GM19395 (cell line): ENCODE data around the gene GRIN2C.
"Not testable (repeated sequence)": the region's sequence is repeated elsewhere in the genome, so short reads cannot be mapped to it uniquely, and the experiment has no call there.

Source experiments
- ATAC-seq: cut with Tn5 transposase; IDR thresholded peaks from one replicate; pipeline ENCODE4 v1.9.1; 2021; ENCODE audit warnings: mild to moderate bottlenecking, moderate library complexity; ENCODE audit not compliant: unreplicated experiment

Gene GRIN2C

DNA sequence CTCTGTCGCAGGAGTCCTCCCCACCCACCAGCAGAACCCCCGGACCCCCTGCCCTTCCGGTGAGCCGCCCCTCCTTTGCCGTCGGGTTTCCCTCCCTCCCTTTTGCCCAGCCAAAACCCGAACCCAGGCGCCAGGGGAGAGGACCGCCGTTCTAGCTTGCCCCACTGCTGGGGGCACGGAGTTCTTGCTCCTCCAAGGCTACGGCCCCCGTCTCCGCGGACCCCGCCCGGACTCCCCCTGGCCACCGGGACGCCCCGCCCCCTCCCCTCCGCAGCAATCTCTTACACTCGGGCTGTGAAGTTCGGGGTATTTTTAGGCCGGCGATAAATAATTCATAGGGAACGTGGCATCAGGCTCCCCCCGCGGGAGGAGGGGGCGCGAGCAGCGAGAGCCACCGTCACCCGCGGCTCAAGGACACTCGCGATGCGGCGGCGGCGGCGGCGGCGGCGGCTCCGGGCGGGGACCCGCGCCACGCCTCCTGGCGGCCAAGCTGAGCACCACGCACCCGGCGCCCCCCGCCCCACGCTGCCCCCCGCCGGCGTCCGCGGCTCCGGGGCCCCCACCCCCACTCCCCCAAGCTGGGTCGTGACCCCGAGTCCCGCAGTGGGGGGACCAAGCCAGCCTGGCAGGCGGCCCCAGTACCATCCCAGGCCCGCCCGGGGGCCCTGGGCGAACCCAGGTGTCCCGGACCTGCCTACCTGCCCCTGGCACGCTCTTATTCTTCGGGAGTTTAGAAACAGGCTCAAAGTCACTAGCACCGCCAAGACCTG lies at the start of gene GRIN2C:
GRIN2C (minus strand) TSS at position 427 of the 770 bp plus-strand sequence. CDS start 4,793 bp downstream, outside the sequence.
- ATAC-seq, result no peak

DNA sequence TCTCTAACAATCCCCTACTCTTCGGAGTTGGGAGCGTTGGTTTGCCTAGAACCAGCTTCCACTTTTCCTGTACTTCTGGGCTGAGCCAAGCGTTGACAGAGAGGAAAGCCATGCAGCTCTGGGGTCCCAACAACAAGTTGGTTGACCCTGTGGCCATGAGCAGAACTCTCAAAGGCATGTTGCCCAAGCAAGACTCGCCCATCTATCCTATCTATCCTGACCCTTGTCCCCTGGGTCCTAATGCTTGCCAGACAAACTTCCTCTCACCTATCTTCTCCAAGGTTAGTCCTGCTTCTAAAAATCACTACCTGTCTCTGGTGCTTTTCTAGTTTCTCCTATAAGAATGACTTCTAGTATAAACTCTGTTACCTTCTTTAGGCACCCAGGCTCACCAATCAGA lies 49.4 kb upstream of the GRIN2C start:
- ATAC-seq, result not testable (repeated sequence)

DNA sequence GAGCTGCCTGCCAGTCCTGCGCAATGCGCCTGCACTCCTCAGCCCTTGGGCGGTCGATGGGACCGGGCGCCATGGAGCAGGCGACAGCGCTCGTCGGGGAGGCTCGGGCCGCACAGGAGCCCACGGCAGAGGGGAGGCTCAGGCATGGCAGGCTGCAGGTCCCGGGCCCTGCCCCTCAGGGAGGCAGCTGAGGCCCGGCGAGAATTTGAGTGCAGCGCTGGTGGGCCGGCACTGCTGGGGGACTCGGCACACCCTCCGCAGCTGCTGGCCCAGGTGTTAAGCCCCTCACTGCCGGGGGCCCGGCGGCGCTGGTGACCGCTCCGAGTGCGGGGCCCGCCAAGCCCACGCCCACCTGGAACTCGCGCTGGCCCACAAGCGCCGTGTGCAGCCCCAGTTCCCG lies 47.3 kb upstream of the GRIN2C start:
- ATAC-seq, result no peak

DNA sequence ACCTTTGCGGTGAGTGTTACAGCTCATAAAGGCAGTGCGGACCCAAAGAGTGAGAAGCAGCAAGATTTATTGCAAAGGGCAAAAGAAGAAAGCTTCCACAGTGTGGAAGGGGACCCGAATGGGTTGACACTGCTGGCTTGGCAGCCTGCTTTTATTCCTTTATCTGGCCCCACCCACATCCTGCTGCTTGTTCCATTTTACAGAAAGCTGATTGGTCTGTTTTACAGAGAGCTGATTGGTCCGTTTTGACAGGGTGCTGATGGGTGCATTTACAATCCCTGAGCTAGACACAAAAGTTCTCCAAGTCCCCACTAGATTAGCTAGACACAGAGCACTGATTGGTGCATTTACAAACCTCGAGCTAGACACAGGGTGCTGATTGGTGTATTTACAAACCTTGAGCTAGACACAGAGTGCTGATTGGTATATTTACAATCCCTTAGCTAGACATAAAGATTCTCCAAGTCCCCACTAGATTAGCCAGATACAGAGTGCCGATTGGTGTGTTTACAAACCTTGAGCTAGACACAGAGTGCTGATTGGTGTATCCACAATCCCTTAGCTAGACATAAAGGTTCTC lies 46.6 kb upstream of the GRIN2C start:
- ATAC-seq, result not testable (repeated sequence)

DNA sequence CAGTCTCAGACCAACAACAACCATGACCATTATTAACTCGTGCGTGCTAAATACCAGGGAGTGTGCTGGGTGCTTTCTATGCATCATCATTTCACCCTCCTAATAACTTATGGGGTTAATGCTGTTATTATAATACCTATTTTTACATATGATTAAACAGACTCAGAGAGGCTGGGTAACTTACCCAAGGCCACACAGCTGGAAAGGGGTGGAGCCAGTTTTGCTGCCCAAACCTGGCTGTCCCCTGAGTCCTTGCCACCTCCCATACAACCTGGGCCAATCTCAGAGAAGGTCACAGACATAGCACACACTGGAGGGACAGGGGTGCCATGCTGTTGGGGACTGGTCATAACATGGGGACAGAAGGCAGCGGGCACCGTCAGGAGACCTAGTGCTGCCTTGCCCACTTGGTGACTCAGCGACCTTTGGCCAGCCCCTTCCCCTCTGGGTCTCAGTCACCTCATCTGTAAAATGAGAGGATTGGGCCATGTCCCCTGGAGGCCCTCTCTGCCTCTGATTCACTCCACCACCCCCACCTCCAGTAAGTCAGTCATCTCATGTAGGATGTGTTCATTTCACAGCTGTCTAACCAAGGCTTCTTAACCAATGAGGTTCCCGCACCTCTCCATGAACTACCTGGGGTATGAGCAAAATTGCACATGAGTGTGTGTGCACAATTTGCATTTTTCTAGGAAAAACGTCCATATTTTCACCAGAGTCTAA lies 45.2 kb upstream of the GRIN2C start:
- ATAC-seq, result no peak

DNA sequence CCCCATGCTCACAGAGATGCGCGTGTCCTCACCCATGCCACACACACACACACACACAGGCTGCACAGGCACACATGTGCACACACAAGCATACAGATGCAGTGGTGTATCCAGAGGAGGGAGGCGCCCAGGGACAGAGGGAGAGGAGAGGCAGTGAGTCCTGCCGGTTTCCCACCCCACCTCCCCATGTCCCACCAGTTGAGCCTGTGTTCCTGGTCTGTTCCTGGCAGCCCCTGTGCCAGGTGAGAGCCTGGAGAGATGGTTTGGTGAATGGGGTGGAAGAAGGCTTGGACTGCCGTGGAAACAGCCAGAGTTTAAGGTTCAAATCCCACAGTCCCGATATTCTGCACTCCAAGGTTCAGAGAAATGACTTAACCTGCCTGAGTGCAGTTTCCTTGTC lies 44.0 kb upstream of the GRIN2C start:
- no peak for ATAC-seq

DNA sequence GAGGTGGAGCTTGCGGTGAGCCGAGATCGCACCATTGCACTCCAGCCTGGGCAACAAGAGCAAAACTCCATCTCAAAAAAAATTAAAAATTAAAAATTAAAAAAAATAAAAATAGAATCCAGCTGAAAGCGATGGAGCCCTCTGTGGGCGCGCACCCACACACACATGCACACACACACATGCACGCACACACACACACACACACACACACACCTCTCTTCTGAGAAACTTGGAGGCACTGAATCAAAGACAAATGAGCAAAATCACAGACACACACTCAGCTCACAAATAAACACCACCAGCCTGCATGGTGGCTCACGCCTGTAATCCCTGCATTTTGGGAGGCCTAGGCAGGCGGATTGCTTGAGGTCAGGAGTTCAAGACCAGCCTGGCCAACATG lies 43.3 kb upstream of the GRIN2C start:
- no peak for ATAC-seq

DNA sequence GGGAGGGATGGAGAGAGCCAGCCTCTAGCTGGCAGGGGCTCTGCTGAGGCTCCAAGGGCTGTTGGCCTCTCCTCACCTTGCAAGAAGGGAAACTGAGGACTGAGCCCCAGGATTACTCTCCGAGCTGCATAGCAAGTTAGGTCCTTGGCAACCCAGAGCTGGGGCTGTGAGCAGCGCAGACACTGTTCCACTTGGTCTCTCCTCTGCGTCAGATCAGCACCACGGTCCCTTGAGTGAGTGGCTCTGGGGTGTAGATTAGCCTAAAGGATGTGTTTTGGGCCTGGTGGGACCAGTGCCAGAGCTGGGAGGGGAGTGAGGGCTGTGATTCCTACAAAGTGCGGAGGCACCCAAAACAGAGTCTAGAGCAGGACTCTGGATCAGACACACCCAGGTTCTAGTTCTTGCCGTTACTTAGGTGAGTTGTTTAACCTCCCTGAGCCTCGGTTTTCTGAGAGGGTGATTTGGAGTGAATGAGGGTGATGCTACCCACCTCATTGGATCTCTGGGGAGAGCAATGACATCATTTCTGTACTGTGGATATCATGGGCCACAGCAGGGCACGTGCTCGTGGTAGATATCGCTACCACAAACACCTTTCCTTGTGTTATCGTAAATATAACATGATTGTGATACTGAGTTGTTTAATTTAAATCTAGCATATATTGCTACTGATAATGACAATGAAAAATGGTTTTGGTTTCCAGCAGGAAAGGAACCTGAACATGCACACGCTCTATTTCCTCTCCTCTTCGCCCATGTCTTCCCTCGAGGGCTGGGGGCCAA lies 41.9 kb upstream of the GRIN2C start:
- ATAC-seq, result no peak

DNA sequence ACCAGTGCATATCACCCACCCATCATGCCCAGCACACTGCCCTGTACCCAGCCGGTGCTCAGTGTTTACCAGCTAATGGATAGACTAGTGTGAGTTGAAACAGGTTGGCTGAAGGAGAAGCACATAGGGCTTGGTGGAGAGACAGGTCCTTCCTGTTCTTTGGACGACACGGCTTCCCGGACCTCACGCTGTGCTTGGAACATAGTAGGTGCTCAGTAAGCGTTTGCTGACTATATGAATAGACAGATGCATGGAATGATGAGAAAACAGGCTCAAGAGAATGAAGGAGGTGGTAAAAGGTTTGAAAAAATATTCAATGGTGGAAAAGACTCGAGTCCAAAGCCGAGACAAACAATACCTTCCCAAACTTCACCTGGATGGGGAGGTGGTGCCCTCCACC lies 40.5 kb upstream of the GRIN2C start:
- no peak for ATAC-seq

DNA sequence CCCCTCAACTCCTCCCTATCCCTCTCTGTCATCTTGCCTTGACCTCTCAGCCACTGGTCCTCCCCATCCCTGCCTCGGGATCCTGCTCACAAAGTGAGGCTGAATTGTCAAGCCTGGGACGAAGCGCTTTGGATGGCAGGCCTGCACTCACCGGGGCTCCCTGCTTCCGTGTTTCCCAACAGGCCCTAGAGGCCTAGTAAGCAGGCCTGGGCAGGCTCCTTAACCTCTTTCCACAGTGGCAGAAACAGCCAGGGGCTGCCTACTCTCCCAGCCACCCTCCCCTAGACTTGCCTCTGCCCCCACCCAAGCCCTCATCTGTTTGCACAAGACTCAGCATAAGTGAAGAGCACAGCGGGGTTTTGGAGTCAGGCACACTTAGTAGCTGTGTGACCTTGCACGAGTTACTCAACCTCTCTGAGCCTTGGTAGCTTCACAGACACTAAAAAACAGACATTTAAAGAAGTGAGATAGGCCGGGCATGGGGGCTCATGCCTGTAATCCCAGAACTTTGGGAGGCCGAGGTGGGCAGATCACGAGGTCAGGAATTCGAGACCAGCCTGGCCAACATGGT lies 38.8 kb upstream of the GRIN2C start:
- ATAC-seq, result no peak

DNA sequence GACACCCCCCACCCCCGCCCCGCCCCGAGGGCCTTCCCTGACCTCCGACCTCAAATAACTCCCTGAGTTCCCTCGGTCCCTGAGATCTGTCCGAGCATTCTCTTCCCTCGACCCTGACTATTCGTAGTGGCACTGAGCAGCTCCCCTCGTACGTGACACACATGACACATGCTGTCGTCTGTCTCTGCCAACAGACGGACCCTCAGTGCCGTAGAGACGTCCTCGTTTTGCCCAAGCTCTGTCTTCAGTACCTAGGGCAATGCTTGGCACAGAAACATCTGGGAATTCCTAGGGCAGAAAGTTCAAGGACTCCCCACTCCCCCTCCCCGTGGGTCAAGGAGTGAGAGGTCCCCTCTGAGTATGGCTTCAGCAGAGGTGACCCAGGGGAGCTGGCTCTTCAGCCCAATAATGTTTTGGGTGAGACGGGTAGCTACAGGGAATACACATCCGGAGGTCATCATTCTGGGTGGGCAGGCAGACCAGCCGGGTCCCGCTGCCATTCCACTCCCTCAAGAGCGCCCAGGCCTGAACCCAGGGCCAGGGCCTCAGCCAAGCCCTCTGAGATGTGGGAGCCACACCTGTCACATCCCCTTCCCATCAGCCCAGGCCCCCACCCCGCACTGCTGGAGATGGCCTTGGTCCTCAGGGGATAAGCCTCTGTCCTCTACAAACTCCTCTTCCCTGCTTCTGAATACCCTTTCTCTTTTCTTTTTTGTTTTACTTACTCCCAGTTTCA lies 34.4 kb upstream of the GRIN2C start:
- ATAC-seq, result no peak

DNA sequence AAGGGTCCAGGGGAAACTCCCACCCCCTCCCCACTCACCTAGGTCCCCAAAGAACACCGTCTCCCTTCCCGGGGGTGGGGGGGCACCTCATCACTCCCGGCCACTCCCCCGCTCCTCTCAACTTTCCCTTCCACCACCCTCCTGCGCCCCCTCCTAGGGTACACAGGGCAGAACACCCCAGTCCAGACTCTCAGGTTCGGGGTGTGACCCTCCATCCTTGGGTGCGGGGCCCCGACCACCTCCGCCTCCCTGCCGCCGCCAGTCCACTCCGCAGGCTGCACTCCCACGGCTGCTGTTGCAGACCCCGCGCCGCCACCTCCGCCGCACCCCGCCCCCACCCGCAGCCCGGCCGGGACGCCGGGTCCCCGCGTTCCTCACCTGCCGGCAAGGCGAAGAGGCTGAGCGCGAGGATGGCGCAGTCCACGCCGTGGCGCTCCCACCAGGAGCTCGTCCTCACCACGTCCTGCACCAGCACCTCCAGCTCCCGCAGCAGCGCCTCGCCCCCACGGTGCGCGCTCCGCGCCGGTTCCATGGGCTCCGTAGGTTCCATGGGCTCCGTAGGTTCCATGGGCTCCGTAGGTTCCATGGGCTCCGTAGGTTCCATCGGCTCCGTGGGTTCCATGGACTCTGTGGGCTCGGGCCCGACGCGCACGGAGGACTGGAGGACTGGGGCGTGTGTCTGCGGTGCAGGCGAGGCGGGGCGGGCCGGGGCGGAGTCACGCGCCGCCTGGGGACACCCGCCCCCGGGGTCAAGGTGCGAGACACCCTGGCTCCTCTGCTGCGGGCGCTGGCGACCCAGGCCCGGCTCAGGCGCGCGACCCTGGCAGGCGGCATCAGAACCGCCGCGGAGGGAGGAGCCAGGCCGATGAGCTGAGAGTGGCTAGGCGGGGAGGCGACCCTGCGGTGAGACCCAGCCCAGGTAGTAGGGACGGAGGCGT lies 33.6 kb upstream of the GRIN2C start, which contains the start of gene FADS6:
FADS6 (minus strand) TSS at position 660 of the 938 bp plus-strand sequence; CDS start at position 622, 38 bp downstream.
- no peak for ATAC-seq

DNA sequence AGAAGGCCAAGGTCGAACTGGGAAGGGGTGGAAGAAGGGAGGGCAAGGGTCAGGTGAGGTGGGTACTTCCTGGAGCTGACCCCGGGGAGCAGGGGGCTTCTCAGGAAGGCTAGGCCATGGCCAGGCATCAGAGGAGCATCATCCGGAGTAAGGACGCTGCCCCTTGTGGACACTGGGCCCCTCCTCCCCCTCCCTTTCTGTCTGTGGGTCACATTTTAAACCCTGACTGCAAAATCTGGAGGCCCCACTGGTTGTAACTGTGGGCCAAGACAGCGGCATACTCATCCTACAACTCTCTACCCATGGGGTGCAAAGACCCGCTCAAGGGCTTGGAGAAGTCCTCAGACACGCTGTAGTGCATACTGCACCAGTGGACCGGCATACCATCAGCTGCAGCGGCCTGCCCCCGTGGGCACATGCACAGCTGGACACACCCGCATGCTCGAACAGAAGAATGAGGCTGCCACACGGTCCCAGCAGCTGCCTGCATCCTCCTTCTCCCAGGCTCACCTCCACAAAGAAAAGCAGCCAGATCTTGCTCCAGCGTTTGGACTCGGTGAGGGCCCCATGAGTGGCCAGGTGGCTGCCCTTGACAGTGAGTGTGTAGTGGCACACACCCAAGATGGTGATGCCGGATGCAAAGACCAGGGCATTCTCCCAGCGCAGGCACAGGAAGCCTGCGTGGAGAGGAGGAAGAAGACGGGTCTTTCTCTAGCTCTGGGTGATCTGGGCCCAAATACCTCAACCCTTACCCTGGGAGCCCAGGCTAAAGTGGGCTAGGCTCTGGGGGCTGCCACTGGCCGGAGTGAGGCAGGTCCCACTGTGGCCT lies 32.5 kb upstream of the GRIN2C start:
- ATAC-seq, result no peak

DNA sequence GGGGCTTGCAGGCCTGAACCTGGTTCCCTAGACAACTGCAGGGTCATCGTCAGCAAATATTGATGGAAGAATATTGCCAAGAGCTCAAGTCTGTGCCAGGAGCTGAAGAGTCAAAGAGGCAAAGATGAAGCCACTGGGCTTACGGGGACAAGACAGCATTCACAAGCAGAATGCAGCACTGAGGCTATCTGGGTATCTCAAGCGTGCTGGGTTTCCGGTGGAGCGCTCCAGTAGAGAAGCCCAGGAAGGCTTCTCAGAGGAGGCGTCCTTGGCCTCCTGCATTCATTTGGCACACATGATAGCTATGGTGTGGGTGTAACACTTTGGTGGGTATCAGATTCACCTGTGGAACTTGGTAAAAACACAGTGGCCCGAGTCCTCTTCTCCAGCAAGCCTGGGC lies 30.9 kb upstream of the GRIN2C start:
- ATAC-seq, result no peak

DNA sequence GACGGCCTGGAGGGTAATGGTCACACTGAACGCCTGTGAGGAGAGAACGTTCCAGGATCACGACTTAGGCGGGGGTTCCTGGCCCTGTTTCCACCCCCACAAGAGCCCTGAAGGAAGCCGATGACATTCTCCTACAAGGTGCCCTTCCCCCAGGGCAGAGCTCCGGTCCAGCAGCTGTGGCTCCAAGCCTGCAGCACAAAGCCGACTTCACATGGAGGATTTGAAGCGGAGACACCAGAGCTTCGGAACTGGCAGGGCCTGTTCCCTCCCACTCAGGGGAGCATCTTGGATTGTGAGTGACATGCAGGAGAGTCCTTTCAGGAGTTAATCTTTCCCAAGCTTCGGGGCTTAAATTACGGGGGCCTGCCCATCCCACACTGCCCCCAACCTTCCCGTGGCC lies 28.8 kb upstream of the GRIN2C start:
- no peak for ATAC-seq

DNA sequence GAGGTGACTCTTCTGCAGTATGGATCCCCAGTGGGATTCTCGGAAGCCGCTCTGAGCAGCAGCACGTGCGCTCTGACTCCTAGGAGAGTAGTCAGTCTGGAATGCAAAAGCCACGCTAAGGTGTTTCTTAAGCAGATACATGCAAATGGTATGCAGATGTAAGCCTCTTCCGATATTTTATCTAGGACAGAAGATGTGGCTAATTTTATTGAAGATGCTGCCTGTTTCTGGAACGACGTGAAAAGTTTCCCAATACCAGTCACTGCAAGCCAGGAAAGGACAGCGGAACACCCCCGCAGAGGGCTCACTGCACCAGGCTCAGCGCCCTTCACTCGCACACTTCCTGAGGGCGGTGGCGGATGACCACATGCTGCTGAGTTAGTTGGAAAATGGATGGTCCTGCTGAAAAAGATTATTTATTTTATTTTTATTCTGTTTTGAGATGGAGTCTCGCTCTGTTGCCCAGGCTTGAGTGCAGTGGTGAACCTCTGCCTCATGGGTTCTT lies 23.6 kb upstream of the GRIN2C start:
- ATAC-seq, result no peak

DNA sequence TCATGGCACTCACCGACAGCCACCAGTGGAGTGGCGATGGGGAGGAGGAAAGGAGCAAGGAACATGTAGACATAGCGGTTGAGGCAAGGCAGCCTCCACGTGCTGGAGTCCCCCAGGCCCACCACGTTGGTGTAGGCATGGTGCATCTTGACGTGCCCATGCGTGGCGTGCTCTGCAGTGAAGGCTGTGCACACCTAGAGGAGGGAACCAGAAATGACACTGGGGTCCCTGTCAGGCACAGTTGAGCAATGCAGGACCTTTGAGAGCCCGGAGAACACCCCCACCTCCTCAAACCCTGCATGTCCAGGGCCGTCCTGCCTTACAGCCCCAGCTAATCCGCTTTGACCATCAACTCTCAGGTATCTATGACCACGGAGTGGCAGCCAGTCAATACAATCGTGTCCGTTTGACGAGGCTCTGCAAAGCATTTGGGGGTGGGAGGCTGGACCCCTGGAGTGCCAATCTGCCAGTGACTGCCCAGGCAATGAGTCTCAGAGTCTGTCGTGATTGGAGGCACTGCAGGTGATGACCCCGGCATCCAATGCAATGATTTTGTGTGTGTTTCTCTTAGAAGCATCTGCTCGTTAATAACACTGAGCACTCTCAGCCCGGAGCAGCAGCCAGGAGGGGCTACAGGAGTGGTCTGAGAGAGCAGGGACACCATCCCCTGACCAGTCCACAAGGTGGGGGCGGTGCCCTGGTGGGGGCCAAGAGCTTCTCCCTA lies 23.0 kb upstream of the GRIN2C start:
- ATAC-seq, result no peak
